ENCODE measurements around the gene STXBP6. TPM values are rescaled to one million over a fixed set of nuclear protein-coding genes. Genes with fewer than 3 reads are reported as not detected.

STXBP6 gene
- total RNA-seq: 1 to 10 TPM; 1.8 to 2.8 TPM
- polyA plus RNA-seq: 10 to 100 TPM in 1 of 2 donors, under 1 TPM in 1; 0.05 to 10.5 TPM
- long read RNA-seq, donor 1: 0 reads
- long read RNA-seq, donor 2, full-length matches to known transcripts: 6 of 10 reads
- long read RNA-seq, donor 2, partial matches to known transcripts: 0 of 10 reads
- long read RNA-seq, donor 2, other reads (novel, unspliced or antisense): 4 of 10 reads

GRCh38 chr14:25049568-25050268 lies at the start of gene STXBP6:
Gene STXBP6 (minus strand): TSS chr14:25050147. CDS start chr14:24974818, 75,329 bp downstream.
- ATAC-seq (ENCODE audit: low FRiP score) (peak; percentile 79), DNase-seq (peak; percentile 62 to 84)
- intact Hi-C loops (cut with DNase I): loop anchor here in 1 of 2 donors (10.0 kb wide), 1 partner anchor 235 kb away; no protein-coding TSS in a partner anchor
- no peaks in the 10 kb centered on the region for H3K36me3 ChIP-seq (ENCODE audit: control insufficient read depth in 1 of 2, insufficient read depth in 2 of 2, low read length in 1 of 2)
- peak within 1 kb of the TSS; percentile 8 to 82 for H3K4me3 ChIP-seq (ENCODE audit: low read length in 2 of 2)
- WGBS, 2 donors: 0% methylated on average over 45 to 82 of the region's 82 CpGs
- no peak within 1 kb of the TSS for H3K27ac ChIP-seq (ENCODE audit: low read depth in 1 of 2, low read length in 2 of 2)
- no peaks in the 10 kb centered on the region for H3K9me3 ChIP-seq (ENCODE audit: control insufficient read depth, low read length)
- H3K27me3 ChIP-seq (ENCODE audit: control insufficient read depth in 1 of 2, insufficient read depth in 2 of 2, low read length in 1 of 2): no peaks in the 10 kb centered on the region
- no peaks in the 10 kb centered on the region for H3K4me1 ChIP-seq (ENCODE audit: control insufficient read depth in 1 of 2, insufficient read depth in 2 of 2, low read length in 2 of 2)

DNA sequence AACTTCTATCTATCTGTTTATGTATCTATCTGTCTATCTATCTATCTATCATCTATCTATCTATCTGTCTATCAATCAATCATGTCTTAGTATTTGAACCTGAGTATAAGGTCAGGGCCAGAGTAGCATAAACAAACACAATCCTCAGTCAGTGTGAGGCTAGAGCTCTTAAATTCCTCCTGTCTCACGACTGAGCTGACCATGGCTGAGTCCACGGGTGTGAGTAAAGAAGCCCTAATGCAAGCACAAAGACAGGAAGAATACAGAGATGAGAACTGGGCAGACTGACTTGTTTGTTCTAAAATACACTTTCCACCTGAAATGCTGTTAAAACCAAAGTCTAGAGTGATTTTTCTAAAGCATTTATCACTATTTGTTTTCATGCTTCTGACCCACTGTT lies 47.2 kb upstream of the STXBP6 start:
- DNase-seq (no peak), ATAC-seq (ENCODE audit: low FRiP score) (no peak)
- Histone ChIP-seq H3K4me1 (ENCODE audit: control insufficient read depth in 1 of 2, insufficient read depth in 2 of 2, low read length in 2 of 2) (no peaks in the 10 kb centered on the region), H3K27me3 (ENCODE audit: control insufficient read depth in 1 of 2, insufficient read depth in 2 of 2, low read length in 1 of 2) (no peaks in the 10 kb centered on the region), H3K27ac (ENCODE audit: low read depth in 1 of 2, low read length in 2 of 2) (no peak overlapping the region), H3K36me3 (ENCODE audit: control insufficient read depth in 1 of 2, insufficient read depth in 2 of 2, low read length in 1 of 2) (no peaks in the 10 kb centered on the region), H3K4me3 (ENCODE audit: low read length in 2 of 2) (no peak overlapping the region), H3K9me3 (ENCODE audit: control insufficient read depth, low read length) (no peaks in the 10 kb centered on the region)
- intact Hi-C loops (cut with DNase I): no loop called here
- WGBS, 2 donors: 12 to 27% methylated on average over 2 of the region's 2 CpGs

DNA sequence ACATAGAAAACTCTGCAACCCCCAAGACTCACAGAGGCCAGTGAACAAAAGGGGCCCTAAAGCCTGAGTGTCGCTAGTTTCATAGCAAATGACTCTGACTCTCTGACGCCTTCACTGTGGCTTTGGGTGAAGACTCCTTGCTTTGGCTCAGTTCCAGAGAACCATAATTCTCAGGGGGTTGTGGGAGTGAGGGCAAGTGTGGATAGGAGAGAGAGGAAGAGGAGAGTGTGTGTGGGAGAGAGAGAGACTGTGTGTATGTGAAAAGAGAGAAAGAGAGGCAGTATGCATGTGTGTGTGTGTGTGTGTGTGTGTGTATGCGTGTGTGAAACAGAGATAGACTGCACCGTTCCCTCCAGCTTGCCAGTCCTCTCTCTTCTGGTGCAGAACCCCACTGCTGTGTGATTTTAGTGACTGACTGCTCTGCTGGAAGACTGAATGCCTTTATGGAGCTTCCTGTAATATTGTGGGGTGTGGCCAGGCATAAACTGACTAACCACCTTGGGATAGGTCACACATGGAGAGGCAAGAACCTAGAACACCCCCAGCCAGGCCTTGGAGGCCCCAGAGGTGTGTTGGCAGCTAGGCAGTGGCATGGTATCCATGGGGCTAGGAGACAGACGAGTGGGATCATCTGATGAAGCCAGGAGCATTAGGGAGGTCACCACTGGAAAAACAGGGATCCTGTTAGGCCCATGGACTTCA lies 45.9 kb upstream of the STXBP6 start:
- no peak overlapping the region for H3K27ac ChIP-seq (ENCODE audit: low read depth in 1 of 2, low read length in 2 of 2)
- DNase-seq (no peak), ATAC-seq (ENCODE audit: low FRiP score) (peak; percentile 11)
- H3K4me1 ChIP-seq (ENCODE audit: control insufficient read depth in 1 of 2, insufficient read depth in 2 of 2, low read length in 2 of 2): no peaks in the 10 kb centered on the region
- H3K9me3 ChIP-seq (ENCODE audit: control insufficient read depth, low read length): no peaks in the 10 kb centered on the region
- no peak overlapping the region for H3K4me3 ChIP-seq (ENCODE audit: low read length in 2 of 2)
- H3K36me3 ChIP-seq (ENCODE audit: control insufficient read depth in 1 of 2, insufficient read depth in 2 of 2, low read length in 1 of 2): no peaks in the 10 kb centered on the region
- WGBS, 2 donors: 40 to 45% methylated on average over 5 of the region's 5 CpGs
- intact Hi-C loops (cut with DNase I): no loop called here
- H3K27me3 ChIP-seq (ENCODE audit: control insufficient read depth in 1 of 2, insufficient read depth in 2 of 2, low read length in 1 of 2): no peaks in the 10 kb centered on the region

GRCh38 chr14:25094171-25094907 lies 44.4 kb upstream of the STXBP6 start:
- Histone ChIP-seq H3K4me3 (ENCODE audit: low read length in 2 of 2) (no peak overlapping the region), H3K36me3 (ENCODE audit: control insufficient read depth in 1 of 2, insufficient read depth in 2 of 2, low read length in 1 of 2) (no peaks in the 10 kb centered on the region), H3K4me1 (ENCODE audit: control insufficient read depth in 1 of 2, insufficient read depth in 2 of 2, low read length in 2 of 2) (no peaks in the 10 kb centered on the region), H3K27ac (ENCODE audit: low read depth in 1 of 2, low read length in 2 of 2) (no peak overlapping the region), H3K9me3 (ENCODE audit: control insufficient read depth, low read length) (no peaks in the 10 kb centered on the region), H3K27me3 (ENCODE audit: control insufficient read depth in 1 of 2, insufficient read depth in 2 of 2, low read length in 1 of 2) (no peaks in the 10 kb centered on the region)
- intact Hi-C loops (cut with DNase I): no loop called here
- DNase-seq (no peak), ATAC-seq (ENCODE audit: low FRiP score) (no peak)
- WGBS, 2 donors: 66 to 81% methylated on average over 9 of the region's 9 CpGs

GRCh38 chr14:25092258-25092740 lies 42.4 kb upstream of the STXBP6 start:
- Histone ChIP-seq H3K27me3 (ENCODE audit: control insufficient read depth in 1 of 2, insufficient read depth in 2 of 2, low read length in 1 of 2) (no peaks in the 10 kb centered on the region), H3K4me1 (ENCODE audit: control insufficient read depth in 1 of 2, insufficient read depth in 2 of 2, low read length in 2 of 2) (no peaks in the 10 kb centered on the region), H3K36me3 (ENCODE audit: control insufficient read depth in 1 of 2, insufficient read depth in 2 of 2, low read length in 1 of 2) (no peaks in the 10 kb centered on the region), H3K27ac (ENCODE audit: low read depth in 1 of 2, low read length in 2 of 2) (no peak overlapping the region), H3K4me3 (ENCODE audit: low read length in 2 of 2) (no peak overlapping the region), H3K9me3 (ENCODE audit: control insufficient read depth, low read length) (no peaks in the 10 kb centered on the region)
- ATAC-seq (ENCODE audit: low FRiP score): no peak
- intact Hi-C loops (cut with DNase I): no loop called here
- DNase-seq: no peak
- WGBS, 2 donors: 72 to 86% methylated on average over 4 of the region's 4 CpGs

DNA sequence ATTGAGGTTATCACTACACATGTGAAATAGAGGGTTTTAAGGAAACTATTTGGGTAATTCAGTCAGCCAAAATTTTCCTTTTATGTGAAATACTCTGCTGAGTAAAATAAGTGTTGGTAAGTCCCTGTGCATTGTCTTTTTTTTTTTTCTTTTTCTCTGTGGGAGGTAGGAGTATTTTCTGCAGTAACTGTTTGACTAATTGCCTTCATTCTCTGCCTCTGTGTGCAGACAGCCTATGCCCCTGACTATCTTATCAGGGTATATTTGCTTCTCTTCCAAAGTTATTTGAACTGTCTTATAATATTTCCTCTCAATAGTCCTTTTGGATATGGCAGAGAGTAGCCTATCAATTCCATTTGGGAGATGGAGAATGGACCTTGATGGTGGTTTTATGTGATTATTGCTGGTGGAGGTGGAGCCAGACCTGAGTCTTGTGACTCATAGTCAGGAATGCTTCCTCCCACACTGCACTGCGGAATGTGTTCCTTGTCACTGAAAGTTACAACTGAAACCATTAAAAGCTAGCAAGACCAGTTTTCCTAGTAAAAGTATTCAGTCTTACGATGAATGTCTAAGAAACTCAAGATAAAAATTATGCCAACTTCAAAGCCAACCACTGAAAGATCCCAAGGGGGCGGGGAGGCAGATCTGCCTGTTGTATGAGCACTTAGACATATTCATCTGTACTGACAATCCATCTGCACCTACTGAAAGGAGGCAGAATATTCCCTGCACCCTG lies 40.9 kb upstream of the STXBP6 start:
- 27 to 30% methylated on average over 3 of the region's 3 CpGs for WGBS, 2 donors
- ATAC-seq (ENCODE audit: low FRiP score) (no peak), DNase-seq (no peak)
- Histone ChIP-seq H3K27ac (ENCODE audit: low read depth in 1 of 2, low read length in 2 of 2) (peak overlapping the region in 1 of 2 donors; percentile 69), H3K27me3 (ENCODE audit: control insufficient read depth in 1 of 2, insufficient read depth in 2 of 2, low read length in 1 of 2) (no peaks in the 10 kb centered on the region), H3K9me3 (ENCODE audit: control insufficient read depth, low read length) (no peaks in the 10 kb centered on the region), H3K36me3 (ENCODE audit: control insufficient read depth in 1 of 2, insufficient read depth in 2 of 2, low read length in 1 of 2) (no peaks in the 10 kb centered on the region), H3K4me3 (ENCODE audit: low read length in 2 of 2) (no peak overlapping the region), H3K4me1 (ENCODE audit: control insufficient read depth in 1 of 2, insufficient read depth in 2 of 2, low read length in 2 of 2) (no peaks in the 10 kb centered on the region)
- intact Hi-C loops (cut with DNase I): loop anchor here in 1 of 2 donors (2.0 kb wide), 1 partner anchor 20 kb away; no protein-coding TSS in a partner anchor

- Histone ChIP-seq H3K9me3 (ENCODE audit: control insufficient read depth, low read length) (no peaks in the 10 kb centered on the region), H3K27me3 (ENCODE audit: control insufficient read depth in 1 of 2, insufficient read depth in 2 of 2, low read length in 1 of 2) (no peaks in the 10 kb centered on the region), H3K4me3 (ENCODE audit: low read length in 2 of 2) (no peak overlapping the region), H3K36me3 (ENCODE audit: control insufficient read depth in 1 of 2, insufficient read depth in 2 of 2, low read length in 1 of 2) (no peaks in the 10 kb centered on the region), H3K4me1 (ENCODE audit: control insufficient read depth in 1 of 2, insufficient read depth in 2 of 2, low read length in 2 of 2) (no peaks in the 10 kb centered on the region), H3K27ac (ENCODE audit: low read depth in 1 of 2, low read length in 2 of 2) (no peak overlapping the region)
- ATAC-seq (ENCODE audit: low FRiP score) (no peak), DNase-seq (no peak)
- intact Hi-C loops (cut with DNase I): loop anchor here in 1 of 2 donors (2.0 kb wide), 1 partner anchor 21 kb away; no protein-coding TSS in a partner anchor
- WGBS, 2 donors: 3 to 6% methylated on average over 2 of the region's 2 CpGs
Measured at GRCh38 chr14:25090256-25090655, 40.3 kb upstream of the STXBP6 start.

DNA sequence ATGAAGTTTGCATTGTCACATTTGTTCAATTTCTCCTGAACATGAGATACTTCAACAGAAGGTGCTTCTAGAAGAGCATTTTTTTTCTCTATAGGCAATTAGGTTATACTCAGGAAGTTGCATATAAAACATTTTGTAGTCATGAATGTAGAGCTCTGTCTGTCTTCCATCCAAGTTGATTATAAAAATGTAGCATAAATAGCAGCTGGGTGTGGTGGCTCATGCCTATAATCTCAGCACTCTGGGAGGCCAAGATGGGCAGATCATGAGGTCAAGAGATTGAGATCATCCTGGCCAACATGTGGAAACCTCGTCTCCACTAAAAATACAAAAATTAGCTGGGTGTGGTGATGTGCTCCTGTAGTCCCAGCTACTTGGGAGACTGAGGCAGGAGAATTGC lies 39.5 kb upstream of the STXBP6 start:
- Histone ChIP-seq H3K36me3 (ENCODE audit: control insufficient read depth in 1 of 2, insufficient read depth in 2 of 2, low read length in 1 of 2) (no peaks in the 10 kb centered on the region), H3K4me3 (ENCODE audit: low read length in 2 of 2) (no peak overlapping the region), H3K27me3 (ENCODE audit: control insufficient read depth in 1 of 2, insufficient read depth in 2 of 2, low read length in 1 of 2) (no peaks in the 10 kb centered on the region), H3K4me1 (ENCODE audit: control insufficient read depth in 1 of 2, insufficient read depth in 2 of 2, low read length in 2 of 2) (no peaks in the 10 kb centered on the region), H3K27ac (ENCODE audit: low read depth in 1 of 2, low read length in 2 of 2) (no peak overlapping the region), H3K9me3 (ENCODE audit: control insufficient read depth, low read length) (no peaks in the 10 kb centered on the region)
- intact Hi-C loops (cut with DNase I): no loop called here
- WGBS, 2 donors: 72 to 76% methylated on average over 1 of the region's 1 CpG
- no peak for DNase-seq
- no peak for ATAC-seq (ENCODE audit: low FRiP score)
